Skeletal muscle tissue (tissue), 5 donors: Measurements from ENCODE around the gene HLA-C. TPM values are rescaled to one million over a fixed set of nuclear protein-coding genes. Genes with fewer than 3 reads are reported as not detected.

Source experiments
- H3K27ac ChIP-seq: one replicate; pipeline ENCODE4 v1.7.0; 2013; ENCODE audit warnings: mild to moderate bottlenecking, low read depth, low read length, inconsistent platforms
- H3K27me3 ChIP-seq, 3 donors: one replicate each; pipeline ENCODE4 v1.7.0; 2013; ENCODE audit warnings: low read length in 3 of 3; ENCODE audit not compliant: control insufficient read depth in 3 of 3, insufficient read depth in 3 of 3
- H3K36me3 ChIP-seq, 3 donors: one replicate each; pipeline ENCODE4 v1.7.0; 2013; ENCODE audit warnings: low read length in 3 of 3; ENCODE audit not compliant: control insufficient read depth in 3 of 3, insufficient read depth in 3 of 3
- H3K4me1 ChIP-seq, 3 donors: one replicate each; pipeline ENCODE4 v1.7.0; 2013; ENCODE audit warnings: low read length in 3 of 3, mild to moderate bottlenecking in 3 of 3; ENCODE audit not compliant: control insufficient read depth in 3 of 3, insufficient read depth in 3 of 3
- H3K4me3 ChIP-seq, 3 donors: one replicate each; pipeline ENCODE4 v1.7.0; 2013; ENCODE audit warnings: low read length in 3 of 3
- H3K9ac ChIP-seq, 3 donors: one replicate each; pipeline ENCODE4 v1.7.0; 2013; ENCODE audit warnings: low read length in 3 of 3, mild to moderate bottlenecking in 3 of 3, moderate library complexity in 2 of 3, low read depth in 1 of 3
- H3K9me3 ChIP-seq, 3 donors: one replicate each; pipeline ENCODE4 v1.7.0; 2013; ENCODE audit warnings: low read length in 3 of 3; ENCODE audit not compliant: control insufficient read depth in 3 of 3
- small RNA-seq: library from RNA; depleted of rRNA; stranded (forward); fragments of <200 nt; gene quantifications from one replicate; pipeline ENCODE3, GENCODE V24; 2014
- total RNA-seq: library from RNA; depleted of rRNA; stranded (reverse); fragments of >200 nt; gene quantifications from one replicate; pipeline ENCODE4 v1.2.3, GENCODE V29; 2014
- donor health status: Osteomylitis.

Gene HLA-C
- total RNA-seq, 1 donor from 2014 or later: 56.9 TPM

GRCh38 chr6:31227143-31227542 lies 44.7 kb downstream of the HLA-C start:
- H3K4me3 ChIP-seq: no peak overlapping the region
- H3K4me1 ChIP-seq: peaks cover 5 to 11% (median 10%) of the 10 kb centered on the region in 3 donors

DNA sequence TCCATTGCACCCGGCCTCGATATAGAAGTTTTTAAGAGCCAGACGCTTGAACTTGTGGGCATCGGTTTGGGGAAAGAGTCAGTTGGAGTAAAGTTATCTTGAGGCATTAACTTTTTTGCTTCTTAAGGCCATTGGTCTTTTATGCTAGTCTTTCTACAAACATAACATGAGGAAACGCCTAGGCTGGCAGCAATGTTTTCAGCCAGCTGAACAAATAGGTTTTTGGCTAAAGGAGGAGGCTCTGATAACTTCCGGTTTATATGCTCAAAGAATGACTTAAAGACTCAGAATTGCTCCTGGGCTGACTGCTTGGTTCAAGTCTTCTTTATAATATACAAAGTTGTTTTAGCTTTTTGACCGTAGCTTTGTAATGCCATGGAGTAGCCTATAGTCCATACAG lies 46.2 kb downstream of the HLA-C start:
- Histone ChIP-seq H3K9ac (no peak overlapping the region), H3K9me3 (no peaks in the 10 kb centered on the region), H3K4me1 (peaks cover 5 to 11% (median 10%) of the 10 kb centered on the region in 3 donors), H3K27me3 (no peaks in the 10 kb centered on the region), H3K36me3 (no peaks in the 10 kb centered on the region), H3K4me3 (no peak overlapping the region), H3K27ac (no peak overlapping the region)

More at GRCh38 chr6:31227143-31227542, 44.7 kb downstream of the HLA-C start:
- H3K27ac ChIP-seq: no peak overlapping the region
- H3K27me3 ChIP-seq: no peaks in the 10 kb centered on the region
- H3K9me3 ChIP-seq: no peaks in the 10 kb centered on the region
- H3K36me3 ChIP-seq: no peaks in the 10 kb centered on the region
- no peak overlapping the region for H3K9ac ChIP-seq

GRCh38 chr6:31222496-31222895 lies 49.4 kb downstream of the HLA-C start:
- Histone ChIP-seq H3K4me3 (no peak overlapping the region), H3K9ac (no peak overlapping the region), H3K36me3 (no peaks in the 10 kb centered on the region), H3K27me3 (no peaks in the 10 kb centered on the region), H3K4me1 (no peaks in the 10 kb centered on the region), H3K27ac (no peak overlapping the region), H3K9me3 (no peaks in the 10 kb centered on the region)

Small RNA genes lying within 50 kb of the gene (small RNA-seq; reads per million reads assigned to genes)
- gene AL662844.1: not detected

Other genes starting within 250 kb of the HLA-C start
- gene C6orf15, start 159.5 kb downstream of the HLA-C start, total RNA-seq: not detected
- under 0.01 TPM for gene PSORS1C1, start 157.3 kb downstream of the HLA-C start, total RNA-seq
- gene CDSN, start 151.6 kb downstream of the HLA-C start, total RNA-seq: not detected
- not detected for gene PSORS1C2, start 133.0 kb downstream of the HLA-C start, total RNA-seq
- 9.9 TPM for gene CCHCR1, start 114.3 kb downstream of the HLA-C start, total RNA-seq
- 8.4 TPM for gene TCF19, start 113.5 kb downstream of the HLA-C start, total RNA-seq
- gene POU5F1, start 101.4 kb downstream of the HLA-C start, total RNA-seq: not detected
- 92.9 TPM for gene HLA-B, start 85.1 kb upstream of the HLA-C start, total RNA-seq
- gene MICA, start 131.5 kb upstream of the HLA-C start, total RNA-seq: 5.2 TPM
- 0.52 TPM for gene MICB, start 226.1 kb upstream of the HLA-C start, total RNA-seq